Jurkat, Clone E6-1 (cell line): ENCODE measurements around the gene AMACR. TPM values are rescaled to one million over a fixed set of nuclear protein-coding genes. Genes with fewer than 3 reads are reported as not detected.
A peak's percentile ranks its signal among the peaks of the same experiment; 100 is the strongest.

Source experiments
- DNase-seq: peaks from one replicate; pipeline ENCODE4 v3.0.0-alpha.2; 2011; ENCODE audit warnings: low read depth, low spot score
- H3K4me3 ChIP-seq: 2 replicates; pipeline ENCODE4 v1.5.1; 2011; ENCODE audit warnings: mild to moderate bottlenecking, low read length, control low read depth, moderate library complexity
- polyA plus RNA-seq: library from polyadenylated mRNA; unstranded; fragments of >200 nt; gene quantifications from one replicate; pipeline ENCODE4 v1.2.1, GENCODE V29; 2012; ENCODE audit warnings: missing spikeins; ENCODE audit not compliant: insufficient read length, insufficient read depth

AMACR gene
- polyA plus RNA-seq = 13.6 TPM

DNA sequence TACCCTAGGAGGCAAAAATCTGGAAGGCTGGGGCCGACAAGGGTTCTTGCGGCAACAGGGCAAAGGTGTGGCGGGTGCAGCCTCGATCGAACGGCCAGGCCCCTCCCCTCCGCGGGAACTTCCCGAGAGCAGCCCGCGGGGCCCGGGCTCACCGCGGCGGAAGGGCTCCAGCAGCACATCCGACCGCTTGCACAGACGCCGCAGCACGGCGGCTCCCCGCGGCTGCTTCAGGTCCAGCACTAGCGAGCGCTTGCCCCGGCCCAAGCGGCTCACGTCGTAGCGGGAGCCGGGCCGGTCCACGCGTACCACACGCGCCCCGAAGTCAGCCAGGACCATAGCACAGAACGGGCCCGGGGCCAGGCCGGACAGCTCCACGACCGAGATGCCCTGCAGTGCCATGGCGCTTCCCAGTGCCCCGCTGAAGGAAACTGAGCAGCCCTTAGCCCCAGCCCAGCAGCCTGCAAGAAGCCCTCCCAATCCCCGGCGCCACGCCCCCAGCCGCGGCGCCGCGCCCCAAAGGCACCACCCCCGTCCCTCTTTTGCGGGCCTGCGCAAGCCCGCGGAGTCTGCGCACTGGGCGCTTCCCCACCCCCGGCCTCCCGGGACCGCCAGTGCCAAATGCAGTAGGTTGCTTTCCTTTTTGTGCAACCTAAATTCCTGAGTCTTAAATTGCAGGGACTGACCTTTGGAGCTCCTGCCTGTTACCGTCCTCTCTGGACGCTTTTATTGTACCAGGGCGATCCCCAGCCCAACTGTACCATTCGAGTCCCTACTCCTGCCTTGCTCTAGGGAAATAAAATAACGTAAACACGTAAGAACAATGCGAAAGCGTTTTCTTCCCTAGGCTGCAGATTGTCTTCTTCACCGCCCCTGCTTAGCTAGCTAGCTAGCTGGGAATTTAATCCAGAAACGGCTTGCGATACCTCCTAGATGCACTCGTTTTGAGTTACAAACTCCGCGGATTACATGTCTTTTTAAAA is at the start of gene AMACR:
Gene AMACR (minus strand): TSS at position 430 of the 980 bp plus-strand sequence. CDS start 31 bp downstream, at position 399.
- peak within 1 kb of the TSS; percentile 92 for H3K4me3 ChIP-seq
- DNase-seq = peak; percentile 78

DNA sequence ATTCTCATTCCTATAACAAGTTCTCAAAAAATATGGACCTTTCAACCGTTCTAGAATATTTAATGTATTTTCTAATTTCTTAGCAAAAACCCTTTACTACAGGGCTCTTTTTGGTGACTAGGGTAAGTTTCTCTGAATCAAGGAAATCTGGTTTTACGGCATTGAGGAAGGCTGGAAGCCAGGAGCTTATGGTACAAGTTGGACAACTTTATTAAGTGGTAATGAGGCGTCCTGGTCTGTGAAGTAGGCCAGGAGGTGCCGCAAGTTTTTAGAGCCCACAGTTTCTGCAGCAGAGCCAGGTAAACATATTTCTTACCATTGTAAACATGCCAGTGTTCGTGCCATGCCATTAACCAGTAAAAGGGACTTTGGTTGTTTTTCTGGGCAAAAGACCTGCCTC is 49.7 kb upstream of the AMACR start:
- H3K4me3 ChIP-seq = no peak overlapping the region

GRCh38 chr5:34057118-34057517 is 49.3 kb upstream of the AMACR start:
- H3K4me3 ChIP-seq = no peak overlapping the region
- DNase-seq = no peak

More for the DNA sequence above, 49.7 kb upstream of the AMACR start:
- DNase-seq = no peak

DNA sequence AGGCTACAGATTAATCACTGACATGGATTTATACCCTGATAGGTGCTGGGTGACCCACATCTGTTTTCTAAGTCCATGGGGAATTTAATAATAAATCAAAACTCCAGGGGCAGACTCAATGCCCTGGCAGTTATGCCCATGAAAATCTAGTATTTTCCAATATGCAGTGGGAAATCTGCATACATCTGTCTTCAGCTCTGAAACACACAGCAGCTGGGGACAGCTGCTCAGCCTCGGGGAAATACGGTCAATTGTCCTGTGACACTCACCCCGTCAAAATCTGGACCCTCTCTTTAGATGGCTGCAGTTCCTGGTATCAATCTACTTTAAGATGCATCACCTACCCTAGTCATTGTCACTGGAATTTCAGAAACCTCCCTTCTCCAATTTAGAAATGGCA is 47.8 kb upstream of the AMACR start:
- DNase-seq = no peak
- H3K4me3 ChIP-seq = no peak overlapping the region

- H3K4me3 ChIP-seq = no peak overlapping the region
These were observed 46.5 kb upstream of the AMACR start for GRCh38 chr5:34054400-34054729.

DNA sequence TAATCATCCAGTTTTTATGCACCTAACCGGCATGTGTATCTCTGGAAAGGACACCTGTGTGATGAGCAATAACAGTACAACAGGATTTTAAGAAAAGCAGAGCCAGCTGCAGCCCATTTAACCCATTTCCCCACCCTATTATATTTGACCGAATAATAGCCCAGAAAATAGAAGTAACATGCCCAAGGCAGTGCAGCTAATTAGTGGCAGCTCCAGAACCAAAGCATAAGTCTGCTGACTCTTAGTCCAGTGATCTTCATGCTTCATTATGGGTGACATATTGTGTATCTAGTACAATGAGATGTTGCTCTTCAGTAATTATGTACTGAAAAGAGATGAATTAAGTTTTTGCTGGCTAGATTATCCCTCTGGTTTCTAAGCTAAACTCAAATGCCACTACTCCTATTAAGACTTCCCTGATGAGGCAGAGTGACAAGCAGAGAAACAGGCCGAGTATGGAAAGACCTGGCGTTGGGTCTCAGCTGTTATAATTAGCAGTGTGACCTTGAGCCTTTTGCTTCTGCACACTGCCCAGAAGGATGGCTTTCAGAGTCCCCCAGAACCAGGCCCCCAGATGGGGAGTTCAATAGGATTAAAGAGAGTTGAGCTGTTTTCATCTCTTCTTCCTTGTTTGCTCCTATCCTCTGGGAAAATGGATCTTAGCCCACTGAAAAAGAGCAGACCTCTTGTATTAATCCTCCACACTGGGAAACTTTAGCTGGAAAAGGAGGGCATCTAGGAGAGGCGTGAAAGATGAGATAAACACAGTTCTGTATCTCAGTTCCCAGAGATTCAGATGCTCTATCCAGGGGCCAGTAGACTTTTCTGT is 45.9 kb upstream of the AMACR start:
- no peak for DNase-seq
- H3K4me3 ChIP-seq = no peak overlapping the region

More at GRCh38 chr5:34054400-34054729, 46.5 kb upstream of the AMACR start:
- no peak for DNase-seq

DNA sequence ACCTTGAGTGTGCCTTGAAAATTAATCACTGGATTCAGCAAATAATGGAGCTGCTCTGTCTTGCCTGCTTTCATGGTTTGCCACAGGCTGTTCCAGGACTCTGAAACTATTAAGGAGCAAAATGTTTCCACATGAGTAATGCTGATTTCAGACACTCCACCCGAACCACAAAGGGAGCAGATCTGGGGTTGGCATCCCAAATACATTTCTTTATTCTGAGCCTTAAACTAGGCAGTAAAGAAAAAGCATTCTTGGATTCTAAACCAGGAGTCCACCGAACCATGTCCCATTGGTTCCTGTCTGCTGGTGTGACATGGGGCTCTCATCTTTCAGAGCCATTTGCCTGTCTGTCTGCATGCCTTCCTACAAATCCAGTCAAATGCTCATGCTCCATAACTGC is 45.3 kb upstream of the AMACR start:
- H3K4me3 ChIP-seq = no peak overlapping the region
- no peak for DNase-seq

- no peak for DNase-seq
These were observed 43.6 kb upstream of the AMACR start for GRCh38 chr5:34051374-34051980.

DNA sequence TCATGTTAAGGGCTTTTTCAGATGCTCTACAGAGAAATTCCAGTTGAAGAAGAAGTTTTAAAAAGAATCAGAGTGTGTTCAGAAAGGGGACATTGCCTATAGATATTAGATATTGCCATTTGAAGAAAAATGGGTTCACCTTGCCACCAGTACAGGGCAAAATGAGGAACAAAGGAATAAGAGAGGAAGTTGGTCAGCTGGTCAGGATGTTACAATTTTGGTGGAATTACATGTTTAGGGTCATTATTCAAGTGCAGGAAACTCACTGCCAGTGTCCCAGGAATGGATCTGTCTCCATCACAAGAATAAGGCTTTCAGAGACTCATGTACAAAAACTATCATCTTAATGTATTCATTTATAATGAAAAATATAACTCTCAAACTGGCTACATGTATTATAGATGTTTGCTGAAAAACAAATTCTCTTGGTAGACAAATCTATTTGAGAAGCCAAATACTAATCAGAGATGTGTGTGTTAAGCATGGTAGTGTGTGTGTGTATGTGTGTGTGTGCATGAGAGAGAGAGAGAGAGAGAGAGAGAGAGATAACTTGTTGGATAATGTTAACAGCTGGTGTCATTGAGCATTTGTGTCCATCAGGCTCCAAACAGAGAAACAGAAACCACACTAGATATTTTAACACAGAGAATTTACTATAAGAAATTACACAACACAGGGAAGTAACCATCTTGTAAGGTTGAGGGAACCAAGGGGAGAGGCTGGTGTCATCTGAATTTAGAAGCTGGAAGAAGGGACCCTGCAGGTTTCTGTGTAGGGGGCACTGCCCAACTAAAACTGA is 40.1 kb upstream of the AMACR start:
- DNase-seq = no peak

More at GRCh38 chr5:34051374-34051980, 43.6 kb upstream of the AMACR start:
- H3K4me3 ChIP-seq = no peak overlapping the region

GRCh38 chr5:34047143-34047542 is 39.3 kb upstream of the AMACR start:
- DNase-seq = no peak
- H3K4me3 ChIP-seq = no peak overlapping the region

More for the DNA sequence above, 40.1 kb upstream of the AMACR start:
- H3K4me3 ChIP-seq = no peak overlapping the region

DNA sequence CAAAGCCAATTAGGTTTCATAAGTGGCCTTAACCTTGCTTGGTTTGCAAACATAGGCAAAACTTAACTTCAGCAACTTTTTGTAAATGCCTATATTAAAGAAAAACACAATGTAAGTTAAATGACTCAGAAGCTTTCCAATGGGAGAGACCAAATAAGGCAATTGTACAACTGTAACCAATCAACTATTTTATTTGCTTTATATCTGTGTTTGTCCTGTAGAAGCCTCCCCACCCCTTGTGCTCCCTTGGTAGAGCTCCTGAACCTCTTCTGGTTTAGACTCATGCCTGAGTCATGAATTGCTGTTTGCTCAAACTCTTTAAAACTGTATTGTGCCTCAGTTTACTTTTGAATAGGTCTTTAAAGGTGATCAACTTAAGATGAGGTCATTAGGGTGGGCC is 38.1 kb upstream of the AMACR start:
- DNase-seq = no peak
- no peak overlapping the region for H3K4me3 ChIP-seq

- H3K4me3 ChIP-seq = no peak overlapping the region
- DNase-seq = no peak
These were observed 37.2 kb upstream of the AMACR start for GRCh38 chr5:34045023-34045422.

GRCh38 chr5:34043099-34043876 is 35.4 kb upstream of the AMACR start, which contains the start of gene C1QTNF3:
C1QTNF3 (minus strand) TSS chr5:34043213; CDS start chr5:34043125, 88 bp downstream.
- no peak within 1 kb of the TSS for H3K4me3 ChIP-seq
- DNase-seq = no peak

DNA sequence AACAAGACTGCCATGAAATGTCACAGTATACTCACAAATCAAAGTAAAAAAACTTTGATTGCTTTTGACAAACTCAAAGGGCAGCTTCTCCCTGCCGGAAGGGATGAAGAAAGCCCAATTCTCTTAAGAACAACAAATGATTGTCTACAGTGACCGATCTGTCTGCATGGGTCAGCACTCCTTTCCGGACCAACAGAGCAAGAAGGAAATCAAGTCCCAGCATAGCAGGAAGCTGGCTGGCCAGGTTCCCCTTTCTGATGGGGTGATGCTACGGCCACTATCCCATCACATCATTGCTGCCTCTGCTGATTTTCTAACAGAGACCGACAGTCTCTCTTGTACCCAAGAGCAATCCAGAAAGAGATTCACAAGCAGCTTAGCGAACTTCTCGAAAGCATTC is 34.5 kb upstream of the AMACR start:
- DNase-seq = no peak
- H3K4me3 ChIP-seq = no peak overlapping the region

DNA sequence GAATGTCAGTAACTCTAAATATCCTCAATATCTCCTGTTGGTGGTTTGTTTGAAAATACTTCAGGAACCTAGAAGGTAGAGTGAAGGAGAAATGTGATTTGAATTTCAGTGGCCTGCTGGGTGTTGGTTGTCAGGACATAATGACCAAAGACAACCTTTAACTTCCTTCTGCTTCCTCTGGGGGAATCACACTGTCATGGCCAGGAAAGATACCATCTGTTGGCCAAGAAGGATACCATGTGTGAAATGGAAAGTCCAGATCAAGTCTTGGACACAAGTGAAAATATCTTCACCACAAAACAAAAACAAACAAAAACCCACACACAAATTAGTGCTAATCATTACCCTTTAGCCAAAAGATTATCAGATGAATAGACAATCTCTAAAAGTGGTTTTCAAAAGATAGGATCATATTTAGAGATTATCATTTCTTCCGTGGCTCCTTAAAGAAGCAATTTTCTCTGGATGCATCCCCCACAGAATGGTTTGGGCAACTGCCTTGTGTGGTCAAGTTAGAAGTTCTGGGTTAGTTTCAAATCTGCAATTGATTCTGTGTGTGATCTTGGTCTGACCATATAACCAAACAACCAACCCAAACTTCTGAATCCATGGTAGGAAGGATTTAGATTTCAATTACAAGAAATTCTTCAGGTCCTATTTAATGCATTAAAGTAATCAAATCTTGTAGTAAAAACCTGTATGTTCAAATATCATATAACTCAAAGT is 33.6 kb upstream of the AMACR start:
- no peak for DNase-seq
- no peak overlapping the region for H3K4me3 ChIP-seq

DNA sequence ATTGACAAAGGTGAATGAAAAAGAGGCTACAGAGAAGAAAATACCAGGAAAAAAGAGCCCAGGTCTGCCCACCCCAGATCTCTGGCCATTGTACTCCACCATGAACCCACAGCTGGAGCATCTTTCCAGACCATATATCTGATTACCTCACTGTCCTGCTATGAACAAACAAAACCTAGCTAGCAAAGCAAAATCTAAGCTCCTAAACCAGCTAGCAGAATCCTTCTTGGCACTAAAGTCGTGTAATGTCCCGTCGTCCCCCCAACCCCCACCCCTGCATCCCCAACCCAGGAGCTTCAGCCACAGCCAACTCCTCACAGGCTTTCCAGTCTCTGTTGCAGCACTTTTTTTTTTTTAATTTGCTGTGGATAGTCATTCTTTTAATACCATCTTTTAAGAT is 32.6 kb upstream of the AMACR start:
- DNase-seq = no peak
- H3K4me3 ChIP-seq = no peak overlapping the region

- no peak for DNase-seq
- no peak overlapping the region for H3K4me3 ChIP-seq
These were observed 31.7 kb upstream of the AMACR start for GRCh38 chr5:34039398-34040157.
